ENCODE data around the gene ACTN3.

DNA sequence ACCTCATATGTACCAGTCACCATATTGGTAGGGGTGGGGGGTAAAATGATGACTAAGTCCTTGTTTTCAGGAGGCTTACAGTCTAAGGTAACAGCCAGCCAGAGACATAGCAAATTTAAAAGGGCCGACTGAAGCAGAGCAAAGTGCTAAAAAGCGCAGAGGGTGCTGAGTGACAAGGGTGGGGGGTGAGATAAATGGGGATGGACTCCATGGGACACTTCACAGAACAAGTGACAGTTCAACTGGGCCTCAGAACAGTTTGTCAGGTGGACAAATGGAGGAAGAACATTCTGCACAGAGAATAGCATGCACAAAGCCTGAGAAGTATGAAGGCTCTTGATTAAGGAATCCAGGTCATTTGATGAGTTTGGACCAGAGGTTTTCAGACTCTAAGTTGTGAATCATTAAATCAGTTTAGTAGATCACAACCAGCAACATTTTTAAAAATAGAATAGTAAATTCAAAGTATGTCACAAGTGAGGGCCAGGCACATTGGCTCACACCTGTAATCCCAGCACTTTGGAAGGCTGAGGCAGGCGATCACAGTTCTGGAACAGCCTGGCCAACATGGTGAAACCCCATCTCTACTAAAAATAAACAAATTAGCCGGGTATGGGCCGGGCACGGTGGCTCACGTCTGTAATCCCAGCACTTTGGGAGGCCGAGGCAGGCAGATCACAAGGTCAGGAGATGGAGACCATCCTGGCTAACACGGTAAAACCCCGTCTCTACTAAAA is 22.2 kb upstream of the ACTN3 start:
- no peak for TF ChIP-seq POLR2A (IDR thresholded peaks at IDR 0.05)
- TF ChIP-seq, protein P1, sequence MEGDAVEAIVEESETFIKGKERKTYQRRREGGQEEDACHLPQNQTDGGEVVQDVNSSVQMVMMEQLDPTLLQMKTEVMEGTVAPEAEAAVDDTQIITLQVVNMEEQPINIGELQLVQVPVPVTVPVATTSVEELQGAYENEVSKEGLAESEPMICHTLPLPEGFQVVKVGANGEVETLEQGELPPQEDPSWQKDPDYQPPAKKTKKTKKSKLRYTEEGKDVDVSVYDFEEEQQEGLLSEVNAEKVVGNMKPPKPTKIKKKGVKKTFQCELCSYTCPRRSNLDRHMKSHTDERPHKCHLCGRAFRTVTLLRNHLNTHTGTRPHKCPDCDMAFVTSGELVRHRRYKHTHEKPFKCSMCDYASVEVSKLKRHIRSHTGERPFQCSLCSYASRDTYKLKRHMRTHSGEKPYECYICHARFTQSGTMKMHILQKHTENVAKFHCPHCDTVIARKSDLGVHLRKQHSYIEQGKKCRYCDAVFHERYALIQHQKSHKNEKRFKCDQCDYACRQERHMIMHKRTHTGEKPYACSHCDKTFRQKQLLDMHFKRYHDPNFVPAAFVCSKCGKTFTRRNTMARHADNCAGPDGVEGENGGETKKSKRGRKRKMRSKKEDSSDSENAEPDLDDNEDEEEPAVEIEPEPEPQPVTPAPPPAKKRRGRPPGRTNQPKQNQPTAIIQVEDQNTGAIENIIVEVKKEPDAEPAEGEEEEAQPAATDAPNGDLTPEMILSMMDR (IDR thresholded peaks at IDR 0.05) = no peak

All from testis (tissue), 2 donors.